Measurements from ENCODE around the gene RLF.

The RLF gene

DNA sequence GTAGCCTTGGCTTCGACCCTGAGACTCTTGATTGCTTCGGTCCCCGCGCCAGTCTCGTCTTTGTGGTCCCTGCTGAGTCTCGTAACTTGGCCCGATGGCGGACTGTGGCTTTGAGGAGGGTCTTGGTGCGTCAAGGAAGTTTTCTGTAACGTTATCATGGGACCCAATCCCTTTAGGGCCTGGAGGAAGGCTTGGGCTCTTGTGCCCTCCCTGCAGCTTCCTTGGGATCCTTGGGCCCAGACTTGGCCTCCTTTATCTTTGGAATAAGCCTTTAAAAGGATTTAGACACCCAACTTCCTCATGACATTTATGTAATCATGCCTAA is 97.2 kb downstream of the RLF start:
- Histone ChIP-seq H3K36me3 (peaks cover 35% of the 10 kb centered on the region), H3K4me1 (ENCODE audit: control insufficient read depth in 1 of 2, insufficient read depth in 1 of 2, low read depth in 1 of 2, low read length in 1 of 2) (peaks cover 23 to 26% of the 10 kb centered on the region in 2 experiments), H3K9me3 (no peaks in the 10 kb centered on the region), H3K27ac (peak overlapping the region; percentile 92), H3K4me3 (ENCODE audit: low read depth in 1 of 2, low read length in 1 of 2) (peak overlapping the region; percentile 76 to 99), H3K27me3 (no peaks in the 10 kb centered on the region)
- TF ChIP-seq, protein P1, sequence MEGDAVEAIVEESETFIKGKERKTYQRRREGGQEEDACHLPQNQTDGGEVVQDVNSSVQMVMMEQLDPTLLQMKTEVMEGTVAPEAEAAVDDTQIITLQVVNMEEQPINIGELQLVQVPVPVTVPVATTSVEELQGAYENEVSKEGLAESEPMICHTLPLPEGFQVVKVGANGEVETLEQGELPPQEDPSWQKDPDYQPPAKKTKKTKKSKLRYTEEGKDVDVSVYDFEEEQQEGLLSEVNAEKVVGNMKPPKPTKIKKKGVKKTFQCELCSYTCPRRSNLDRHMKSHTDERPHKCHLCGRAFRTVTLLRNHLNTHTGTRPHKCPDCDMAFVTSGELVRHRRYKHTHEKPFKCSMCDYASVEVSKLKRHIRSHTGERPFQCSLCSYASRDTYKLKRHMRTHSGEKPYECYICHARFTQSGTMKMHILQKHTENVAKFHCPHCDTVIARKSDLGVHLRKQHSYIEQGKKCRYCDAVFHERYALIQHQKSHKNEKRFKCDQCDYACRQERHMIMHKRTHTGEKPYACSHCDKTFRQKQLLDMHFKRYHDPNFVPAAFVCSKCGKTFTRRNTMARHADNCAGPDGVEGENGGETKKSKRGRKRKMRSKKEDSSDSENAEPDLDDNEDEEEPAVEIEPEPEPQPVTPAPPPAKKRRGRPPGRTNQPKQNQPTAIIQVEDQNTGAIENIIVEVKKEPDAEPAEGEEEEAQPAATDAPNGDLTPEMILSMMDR (IDR thresholded peaks at IDR 0.05) = no peak

DNA sequence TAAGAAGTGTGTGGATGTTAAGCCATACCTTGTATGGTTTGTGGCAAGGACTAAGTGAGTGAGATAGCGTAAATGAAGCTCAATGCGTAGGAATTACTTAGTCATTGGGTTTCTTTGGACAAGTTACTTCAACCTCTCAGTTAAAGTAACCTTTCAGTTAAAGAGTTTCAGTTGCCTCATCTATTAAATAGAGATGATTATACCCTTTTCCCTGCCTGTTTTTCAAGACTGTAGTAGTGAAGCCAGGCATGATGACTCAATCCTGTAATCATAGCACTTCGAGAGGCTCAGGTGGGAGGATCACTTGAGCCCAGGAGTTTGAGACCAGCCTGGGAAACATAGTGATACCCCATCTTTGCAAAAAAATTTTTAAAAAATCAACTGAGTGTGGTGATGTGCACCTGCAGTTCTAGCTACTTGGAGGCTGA is 103.2 kb downstream of the RLF start:
- no peaks in the 10 kb centered on the region for H3K9me3 ChIP-seq
- no peak overlapping the region for H3K4me3 ChIP-seq (ENCODE audit: low read depth in 1 of 2, low read length in 1 of 2)
- peaks cover 83% of the 10 kb centered on the region for H3K36me3 ChIP-seq
- TF ChIP-seq, protein P1 (IDR thresholded peaks at IDR 0.05) = no peak
- H3K27me3 ChIP-seq = no peaks in the 10 kb centered on the region
- no peak overlapping the region for H3K27ac ChIP-seq
- H3K4me1 ChIP-seq (ENCODE audit: control insufficient read depth in 1 of 2, insufficient read depth in 1 of 2, low read depth in 1 of 2, low read length in 1 of 2) = peaks cover 0 to 3% of the 10 kb centered on the region in 2 experiments

DNA sequence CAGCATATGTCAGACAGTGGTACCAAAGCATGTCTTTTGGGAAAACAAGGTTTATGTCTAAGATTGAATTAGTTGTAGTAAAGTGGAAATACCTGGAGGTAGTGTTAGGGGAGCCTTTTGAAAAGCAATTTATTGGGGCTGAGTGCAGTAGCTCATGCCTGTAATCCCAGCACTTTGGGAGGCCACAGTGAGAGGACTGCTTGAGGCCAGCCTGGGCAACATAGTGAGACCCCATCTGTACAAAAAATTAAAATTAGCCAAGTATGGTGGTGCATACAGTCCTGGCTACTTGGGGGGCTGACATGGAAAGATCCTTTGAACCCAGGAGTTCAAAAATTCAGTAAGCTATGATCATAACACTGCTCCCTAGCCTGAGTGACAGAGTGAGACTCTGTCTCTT is 104.1 kb downstream of the RLF start:
- Histone ChIP-seq H3K4me3 (ENCODE audit: low read depth in 1 of 2, low read length in 1 of 2) (no peak overlapping the region), H3K27me3 (no peaks in the 10 kb centered on the region), H3K4me1 (ENCODE audit: control insufficient read depth in 1 of 2, insufficient read depth in 1 of 2, low read depth in 1 of 2, low read length in 1 of 2) (no peaks in the 10 kb centered on the region), H3K9me3 (no peaks in the 10 kb centered on the region), H3K36me3 (peaks cover 89% of the 10 kb centered on the region), H3K27ac (no peak overlapping the region)
- TF ChIP-seq, protein P1 (IDR thresholded peaks at IDR 0.05) = no peak

DNA sequence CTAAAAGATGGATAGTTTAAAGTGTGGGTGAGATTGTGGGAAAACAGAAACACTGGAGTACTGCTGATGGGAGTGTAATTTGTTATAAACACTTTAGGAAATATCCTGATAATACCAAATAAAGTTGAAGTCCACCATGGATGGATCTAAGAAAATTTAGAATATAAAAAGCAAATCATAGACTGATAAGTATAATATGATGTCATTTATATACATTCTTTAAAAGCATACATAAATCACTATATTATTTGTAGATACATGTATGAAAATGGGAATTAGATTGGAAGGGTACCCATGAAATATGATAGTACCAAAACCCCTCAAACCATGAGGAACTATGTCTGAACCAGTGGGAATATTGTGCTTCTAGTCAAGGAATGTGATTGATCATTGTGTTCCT is 104.7 kb downstream of the RLF start:
- Histone ChIP-seq H3K36me3 (peaks cover 89% of the 10 kb centered on the region), H3K9me3 (no peaks in the 10 kb centered on the region), H3K4me1 (ENCODE audit: control insufficient read depth in 1 of 2, insufficient read depth in 1 of 2, low read depth in 1 of 2, low read length in 1 of 2) (no peaks in the 10 kb centered on the region), H3K27ac (no peak overlapping the region), H3K4me3 (ENCODE audit: low read depth in 1 of 2, low read length in 1 of 2) (no peak overlapping the region), H3K27me3 (no peaks in the 10 kb centered on the region)
- TF ChIP-seq, protein P1 (IDR thresholded peaks at IDR 0.05) = no peak

DNA sequence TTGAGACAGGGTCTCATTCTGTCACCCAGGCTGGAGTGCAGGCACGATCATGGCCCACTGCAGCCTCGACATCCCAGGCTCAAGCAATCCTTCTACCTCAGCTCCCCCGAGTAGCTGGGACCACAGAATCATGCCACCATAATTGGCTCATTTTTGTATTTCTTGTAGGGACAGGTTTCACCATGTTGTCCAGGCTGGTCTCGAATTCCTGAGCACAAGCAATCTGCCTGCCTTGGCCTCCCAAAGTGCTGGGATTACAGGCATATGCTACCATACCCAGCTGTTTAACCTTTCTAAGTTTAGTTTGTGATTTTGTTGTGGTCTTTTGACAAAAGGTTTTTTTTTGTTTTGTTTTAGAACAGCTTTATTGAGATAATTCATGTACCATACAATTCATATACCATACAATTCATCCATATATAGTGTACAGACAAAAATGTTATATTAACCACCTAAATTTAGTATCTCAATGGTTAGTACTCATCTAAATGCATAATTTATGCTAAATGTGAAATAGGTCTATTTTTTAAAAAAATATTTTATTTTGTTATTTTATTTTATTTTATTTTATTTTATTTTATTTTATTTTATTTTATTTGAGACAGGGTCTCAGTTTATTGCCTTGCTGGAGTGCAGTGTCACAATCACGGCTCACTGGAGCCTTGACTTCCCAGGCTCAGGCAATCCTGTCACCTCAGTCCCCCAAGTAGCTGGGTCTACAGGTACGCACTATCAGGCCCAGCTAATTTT is 105.8 kb downstream of the RLF start:
- no peak overlapping the region for H3K27ac ChIP-seq
- H3K9me3 ChIP-seq = no peaks in the 10 kb centered on the region
- H3K4me3 ChIP-seq (ENCODE audit: low read depth in 1 of 2, low read length in 1 of 2) = no peak overlapping the region
- peaks cover 89% of the 10 kb centered on the region for H3K36me3 ChIP-seq
- TF ChIP-seq, protein P1 (IDR thresholded peaks at IDR 0.05) = no peak
- no peaks in the 10 kb centered on the region for H3K27me3 ChIP-seq
- H3K4me1 ChIP-seq (ENCODE audit: control insufficient read depth in 1 of 2, insufficient read depth in 1 of 2, low read depth in 1 of 2, low read length in 1 of 2) = no peaks in the 10 kb centered on the region
